ENCODE data around the gene GABBR1. TPM values are rescaled to one million over a fixed set of nuclear protein-coding genes. Genes with fewer than 3 reads are reported as not detected.

Gene GABBR1
- total RNA-seq, 4 donors from 2014 or later = 55.3 to 89.6 (median 70.5) TPM

- Histone ChIP-seq H3K27ac (no peak overlapping the region), H3K4me1 (no peaks in the 10 kb centered on the region), H3K27me3 (no peaks in the 10 kb centered on the region), H3K9me3 (no peaks in the 10 kb centered on the region), H3K36me3 (peaks cover 0 to 13% (median 0%) of the 10 kb centered on the region in 3 donors), H3K4me3 (no peak overlapping the region)
- DNase-seq (ENCODE audit: low spot score in 2 of 2) = no peak
- no peak for TF ChIP-seq POLR2A (IDR thresholded peaks at IDR 0.05)
- WGBS, 2 donors = 80 to 95% methylated on average over 2 of the region's 2 CpGs
Observed at GRCh38 chr6:29597184-29597583, 35.8 kb downstream of the GABBR1 start.

- no peaks in the 10 kb centered on the region for H3K4me1 ChIP-seq
- H3K9me3 ChIP-seq = no peaks in the 10 kb centered on the region
- 70 to 72% methylated on average over 6 of the region's 6 CpGs for whole genome bisulfite sequencing, 2 donors
- no peak overlapping the region for H3K27ac ChIP-seq
- TF ChIP-seq EP300 (IDR thresholded peaks at IDR 0.05) (no peak), CTCF (IDR thresholded peaks at IDR 0.05) (no peak), POLR2A (IDR thresholded peaks at IDR 0.05) (no peak)
- H3K27me3 ChIP-seq = no peaks in the 10 kb centered on the region
- H3K36me3 ChIP-seq = peaks cover 0 to 5% (median 0%) of the 10 kb centered on the region in 3 donors
- no peak overlapping the region for H3K4me3 ChIP-seq
- no peak for DNase-seq (ENCODE audit: low spot score in 2 of 2)
Observed at GRCh38 chr6:29596381-29596900, 36.5 kb downstream of the GABBR1 start.

- Histone ChIP-seq H3K9me3 (no peaks in the 10 kb centered on the region), H3K27me3 (no peaks in the 10 kb centered on the region), H3K36me3 (no peaks in the 10 kb centered on the region), H3K4me3 (no peak overlapping the region), H3K4me1 (no peaks in the 10 kb centered on the region), H3K27ac (no peak overlapping the region)
- WGBS, 2 donors = 21 to 27% methylated on average over 4 of the region's 4 CpGs
- no peak for TF ChIP-seq POLR2A (IDR thresholded peaks at IDR 0.05)
- TF ChIP-seq EP300 (IDR thresholded peaks at IDR 0.05) = no peak
- no peak for TF ChIP-seq CTCF (IDR thresholded peaks at IDR 0.05)
- DNase-seq (ENCODE audit: low spot score in 2 of 2) = no peak
Observed at GRCh38 chr6:29593199-29593855, 39.7 kb downstream of the GABBR1 start.

- Histone ChIP-seq H3K4me3 (no peak overlapping the region), H3K36me3 (no peaks in the 10 kb centered on the region), H3K4me1 (no peaks in the 10 kb centered on the region), H3K27me3 (no peaks in the 10 kb centered on the region), H3K9me3 (no peaks in the 10 kb centered on the region), H3K27ac (no peak overlapping the region)
- no peak for DNase-seq (ENCODE audit: low spot score in 2 of 2)
- 72 to 73% methylated on average over 2 of the region's 2 CpGs for WGBS, 2 donors
- TF ChIP-seq EP300 (IDR thresholded peaks at IDR 0.05) = no peak
Observed at GRCh38 chr6:29591677-29592076, 41.3 kb downstream of the GABBR1 start.

- Histone ChIP-seq H3K27me3 (no peaks in the 10 kb centered on the region), H3K4me3 (no peak overlapping the region), H3K9me3 (no peaks in the 10 kb centered on the region), H3K36me3 (no peaks in the 10 kb centered on the region), H3K27ac (no peak overlapping the region), H3K4me1 (no peaks in the 10 kb centered on the region)
- DNase-seq (ENCODE audit: low spot score in 2 of 2) = no peak
- TF ChIP-seq EP300 (IDR thresholded peaks at IDR 0.05) = no peak
- TF ChIP-seq CTCF (IDR thresholded peaks at IDR 0.05) = no peak
- no peak for TF ChIP-seq POLR2A (IDR thresholded peaks at IDR 0.05)
- 83 to 85% methylated on average over 4 of the region's 4 CpGs for WGBS, 2 donors
Observed at GRCh38 chr6:29590218-29590808, 42.7 kb downstream of the GABBR1 start.

- peak in 1 of 2 donors; percentile 75 for DNase-seq (ENCODE audit: low spot score in 2 of 2)
Observed at GRCh38 chr6:29589423-29590048, 43.4 kb downstream of the GABBR1 start.

More at GRCh38 chr6:29589423-29590048, 43.4 kb downstream of the GABBR1 start:
- 3 to 4% methylated on average over 3 of the region's 3 CpGs for WGBS, 2 donors
- H3K27ac ChIP-seq = no peak overlapping the region
- no peak overlapping the region for H3K4me3 ChIP-seq
- no peaks in the 10 kb centered on the region for H3K9me3 ChIP-seq
- H3K36me3 ChIP-seq = no peaks in the 10 kb centered on the region
- TF ChIP-seq EP300 (IDR thresholded peaks at IDR 0.05) (no peak), CTCF (IDR thresholded peaks at IDR 0.05) (peak; percentile 71 to 94 (median 82))
- no peaks in the 10 kb centered on the region for H3K4me1 ChIP-seq
- H3K27me3 ChIP-seq = no peaks in the 10 kb centered on the region

Data from tibial nerve (tissue), 4 donors.